ENCODE results near the gene PTGER2. TPM values are rescaled to one million over a fixed set of nuclear protein-coding genes. Genes with fewer than 3 reads are reported as not detected.

PTGER2 gene
- total and polyA plus RNA-seq, 2 of the 8 experiments (the other 6 are each of a cell fraction or from before 2014, with no cell fraction given) = 1.2 TPM

- no peak overlapping the region for H3K9ac ChIP-seq (replicated peaks in 1 of 4; ENCODE audit: extremely low read depth in 1 of 4, low read depth in 3 of 4, low read length in 3 of 4)
- H3K4me3 ChIP-seq (ENCODE audit: extremely low read depth in 1 of 4, insufficient read depth in 2 of 4, low read depth in 3 of 4, low read length in 4 of 4) = no peak overlapping the region
- H2BK15ac ChIP-seq (ENCODE audit: low read length) = no peak overlapping the region
- FAIRE-seq = no peak
- H3K9me3 ChIP-seq (ENCODE audit: insufficient read depth in 2 of 2, low read depth in 1 of 2, low read length in 1 of 2) = no peaks in the 10 kb centered on the region; a peak in 1 of 4 replicates
- no peak overlapping the region for H3K18ac ChIP-seq (ENCODE audit: extremely low read depth, low read length)
- no peaks in the 10 kb centered on the region for H4K20me1 ChIP-seq (replicated peaks in 1 of 2; ENCODE audit: control insufficient read depth in 1 of 2, insufficient read depth in 2 of 2, low read length in 2 of 2)
- no peaks in the 10 kb centered on the region for H3K79me2 ChIP-seq (ENCODE audit: control insufficient read depth in 1 of 2, insufficient read depth in 2 of 2, low read length in 2 of 2)
- H3K14ac ChIP-seq (ENCODE audit: insufficient read length) = no peak overlapping the region
- H2AK5ac ChIP-seq (ENCODE audit: low read depth, low read length) = no peak overlapping the region
- no peak overlapping the region for H3K4ac ChIP-seq (replicated peaks; ENCODE audit: insufficient read length, low read depth, low read length)
- no peak overlapping the region for H3K23ac ChIP-seq (ENCODE audit: insufficient read length)
- H3K79me1 ChIP-seq (ENCODE audit: low read depth, low read length) = no peaks in the 10 kb centered on the region
- CTCF ChIA-PET (ENCODE audit: partially characterized antibody) = interaction anchor here (0.6 to 1.6 kb wide), 19 partner anchors 10 to 824 kb away, joined by 3 to 9 read pairs (median 3); no protein-coding TSS in a partner anchor
- H4K8ac ChIP-seq (ENCODE audit: extremely low read depth, insufficient read depth, low read length) = no peak overlapping the region; the same call in 1 of the 2 replicates
- no peaks in the 10 kb centered on the region for H3K36me3 ChIP-seq (ENCODE audit: control insufficient read depth in 2 of 4, insufficient read depth in 4 of 4, low read length in 3 of 4)
- H4K5ac ChIP-seq (ENCODE audit: insufficient read length, low read depth, low read length) = no peak overlapping the region
- no peaks in the 10 kb centered on the region for H3K27me3 ChIP-seq (replicated peaks in 1 of 4; ENCODE audit: control insufficient read depth in 3 of 4, extremely low read depth in 1 of 4, insufficient read depth in 3 of 4, low read length in 3 of 4)
- WGBS, 2 experiments (ENCODE audit: extremely low coverage in 1 of 2, insufficient coverage in 1 of 2, insufficient read length in 1 of 2, insufficient replicate concordance in 2 of 2, low coverage in 1 of 2, low lambda C conversion rate in 2 of 2, missing lambda C conversion rate in 1 of 2) = 64% methylated on average over 3 of the region's 3 CpGs; no CpG with 5 or more reads in 1 of the 2 experiments
- H2AFZ ChIP-seq (ENCODE audit: low read length) = 0 out of 2 replicates have a peak overlapping the region, but pooled peaks have one; percentile 58
- no peak for TF ChIP-seq SAP30 (IDR thresholded peaks at IDR 0.05; ENCODE audit: insufficient read depth, insufficient replicate concordance, low read length)
- TF ChIP-seq CTCF (IDR thresholded peaks at IDR 0.05; ENCODE audit: control extremely low read depth in 1 of 3, insufficient read depth in 1 of 3, low read depth in 1 of 3, low read length in 3 of 3) = peak; percentile 39 to 62 (median 42)
- peak; percentile 42 to 44 for TF ChIP-seq RAD21 (IDR thresholded peaks at IDR 0.05 in 1 of 2, conservative IDR thresholded peaks at IDR 0.05 in 1 of 2; ENCODE audit: low read depth in 2 of 2, low read length in 2 of 2)
- no peak for TF ChIP-seq EZH2 (IDR thresholded peaks at IDR 0.05; ENCODE audit: low read depth, low read length, severe bottlenecking)
- no peak for TF ChIP-seq TEAD4 (IDR thresholded peaks at IDR 0.05; ENCODE audit: low read depth, low read length)
- no peak for TF ChIP-seq CBX5 (IDR thresholded peaks at IDR 0.05; ENCODE audit: low read depth, low read length)
- TF ChIP-seq MAFK (IDR thresholded peaks at IDR 0.05; ENCODE audit: low read depth, low read length) = no peak
- TF ChIP-seq SP1 (IDR thresholded peaks at IDR 0.05; ENCODE audit: low read depth, low read length) = no peak
- no peak for TF ChIP-seq GABPA (IDR thresholded peaks at IDR 0.05; ENCODE audit: borderline replicate concordance, insufficient read depth, low read length)
- H2BK120ac ChIP-seq (replicated peaks; ENCODE audit: low read depth, low read length) = no peak overlapping the region
- H3K27ac ChIP-seq (ENCODE audit: low read depth, low read length) = no peak overlapping the region
- peak in 1 of 2 experiments; percentile 65 for DNase-seq (ENCODE audit: low read depth in 1 of 2, low spot score in 2 of 2)
- no peaks in the 10 kb centered on the region; a peak in 1 of 7 replicates for H3K4me1 ChIP-seq (replicated peaks in 1 of 4; ENCODE audit: control insufficient read depth in 3 of 4, insufficient read depth in 4 of 4, low read length in 3 of 4)
- no peak overlapping the region for H4K91ac ChIP-seq (replicated peaks; ENCODE audit: insufficient read length, low read length)
- no peak overlapping the region for H2BK5ac ChIP-seq (ENCODE audit: low read depth, low read length)
- H3K4me2 ChIP-seq (ENCODE audit: insufficient read depth in 1 of 2, low read depth in 2 of 2, low read length in 2 of 2) = no peak overlapping the region
- no peak overlapping the region for H2BK12ac ChIP-seq (ENCODE audit: low read depth, low read length)
- H2BK20ac ChIP-seq (ENCODE audit: low read length) = no peak overlapping the region
- POLR2A ChIA-PET (ENCODE audit: partially characterized antibody) = no interaction called here
- no peaks in the 10 kb centered on the region for H3K23me2 ChIP-seq (ENCODE audit: low read depth, low read length)
- no peak overlapping the region for H3K56ac ChIP-seq (replicated peaks; ENCODE audit: insufficient read length, low read depth, low read length)
Observed at GRCh38 chr14:52377940-52378339, 63.8 kb downstream of the PTGER2 start.
